Measurements from ENCODE around the gene NACC2. TPM values are rescaled to one million over a fixed set of nuclear protein-coding genes. Genes with fewer than 3 reads are reported as not detected.

The NACC2 gene
- total and polyA plus RNA-seq, 9 donors, result 7.0 to 47.0 (median 27.2) TPM

- DNase-seq, result no peak
- H3K4me1 ChIP-seq (ENCODE audit: insufficient read depth), result peaks cover 6% of the 10 kb centered on the region
- WGBS, 3 donors, result 38 to 52% (median 49%) methylated on average over 15 to 22 of the region's 25 CpGs
- H3K36me3 ChIP-seq, result no peaks in the 10 kb centered on the region
- no peaks in the 10 kb centered on the region for H3K27me3 ChIP-seq
- intact Hi-C loops (cut with DNase I), result no loop called here
- H3K27ac ChIP-seq, result no peak overlapping the region
- H3K4me3 ChIP-seq, result no peak overlapping the region
- H3K9me3 ChIP-seq, result no peaks in the 10 kb centered on the region
- no peak for TF ChIP-seq EP300 (IDR thresholded peaks at IDR 0.05)
- TF ChIP-seq CTCF (IDR thresholded peaks at IDR 0.05), result no peak
- TF ChIP-seq POLR2A (IDR thresholded peaks at IDR 0.05), result no peak
Measured at GRCh38 chr9:136099542-136099941, 4.5 kb upstream of the NACC2 start.

GRCh38 chr9:136098844-136099243, 3.8 kb upstream of the NACC2 start:
- DNase-seq, result no peak
- no peaks in the 10 kb centered on the region for H3K9me3 ChIP-seq
- intact Hi-C loops (cut with DNase I), result no loop called here
- 11 to 22% (median 16%) methylated on average over 13 to 14 of the region's 14 CpGs for WGBS, 3 donors
- no peak overlapping the region for H3K27ac ChIP-seq
- H3K4me1 ChIP-seq (ENCODE audit: insufficient read depth), result peaks cover 9% of the 10 kb centered on the region
- TF ChIP-seq EP300 (IDR thresholded peaks at IDR 0.05) (no peak), CTCF (IDR thresholded peaks at IDR 0.05) (no peak), POLR2A (IDR thresholded peaks at IDR 0.05) (no peak)
- no peak overlapping the region for H3K4me3 ChIP-seq
- no peaks in the 10 kb centered on the region for H3K27me3 ChIP-seq
- no peaks in the 10 kb centered on the region for H3K36me3 ChIP-seq

DNA sequence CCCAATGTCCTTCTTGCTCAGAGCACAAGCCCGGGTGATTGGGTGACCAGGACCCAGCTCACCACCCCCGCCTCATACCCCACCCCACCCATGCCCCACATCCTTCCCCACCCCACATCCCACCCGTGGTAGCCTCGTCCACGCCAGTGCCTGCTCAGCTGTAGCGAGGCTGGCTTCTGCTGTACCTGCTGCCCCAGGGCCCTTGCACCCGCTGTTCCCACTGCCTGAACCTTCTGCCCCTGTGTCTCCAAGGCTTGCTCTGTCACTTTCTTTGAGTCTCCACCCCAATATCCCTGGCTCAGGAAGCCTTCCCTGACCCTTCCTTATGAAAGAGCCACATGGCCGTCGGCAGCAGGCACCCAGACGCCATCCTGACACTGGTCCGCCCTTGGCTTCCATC, 3.1 kb upstream of the NACC2 start:
- intact Hi-C loops (cut with DNase I), result no loop called here
- WGBS, 3 donors, result 74 to 86% (median 84%) methylated on average over 11 of the region's 11 CpGs
- no peak overlapping the region for H3K4me3 ChIP-seq
- no peak for DNase-seq
- TF ChIP-seq CTCF (IDR thresholded peaks at IDR 0.05) (no peak), POLR2A (IDR thresholded peaks at IDR 0.05) (no peak), EP300 (IDR thresholded peaks at IDR 0.05) (no peak)
- H3K27me3 ChIP-seq, result no peaks in the 10 kb centered on the region
- H3K36me3 ChIP-seq, result no peaks in the 10 kb centered on the region
- H3K27ac ChIP-seq, result no peak overlapping the region
- no peaks in the 10 kb centered on the region for H3K9me3 ChIP-seq
- H3K4me1 ChIP-seq (ENCODE audit: insufficient read depth), result peaks cover 11% of the 10 kb centered on the region

DNA sequence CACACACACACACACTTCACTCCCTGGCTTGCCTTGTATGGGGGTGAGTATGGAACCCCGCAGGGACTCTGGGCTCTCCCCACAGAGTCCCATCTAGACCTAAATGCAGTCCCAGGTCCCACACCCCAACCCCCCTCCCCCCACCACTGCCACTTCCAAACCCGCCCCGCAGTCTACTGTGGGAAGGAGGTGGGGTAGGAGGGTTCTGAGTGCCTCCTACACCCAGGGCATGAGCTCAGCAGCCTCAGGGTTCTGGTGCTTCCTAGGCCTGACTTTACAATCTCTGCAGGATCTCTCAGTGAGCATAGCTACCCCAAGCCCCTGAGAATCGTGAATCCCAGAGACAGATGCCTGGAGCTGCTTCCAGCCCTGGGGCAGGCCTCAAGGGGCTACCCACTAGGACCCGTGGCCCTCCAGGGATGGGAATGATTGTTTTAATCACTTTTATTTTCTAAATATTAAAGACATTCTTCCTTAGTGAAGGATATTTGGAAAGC, 1.5 kb upstream of the NACC2 start:
- H3K27ac ChIP-seq, result no peak overlapping the region
- no peaks in the 10 kb centered on the region for H3K9me3 ChIP-seq
- no peak for DNase-seq
- no peaks in the 10 kb centered on the region for H3K27me3 ChIP-seq
- TF ChIP-seq EP300 (IDR thresholded peaks at IDR 0.05) (no peak), CTCF (IDR thresholded peaks at IDR 0.05) (no peak), POLR2A (IDR thresholded peaks at IDR 0.05) (no peak)
- no peak overlapping the region for H3K4me3 ChIP-seq
- no peaks in the 10 kb centered on the region for H3K36me3 ChIP-seq
- H3K4me1 ChIP-seq (ENCODE audit: insufficient read depth), result peaks cover 11% of the 10 kb centered on the region
- intact Hi-C loops (cut with DNase I), result no loop called here
- 78 to 90% (median 81%) methylated on average over 5 of the region's 5 CpGs for whole genome bisulfite sequencing, 3 donors

Data from ovary (tissue), 9 donors.